ENCODE measurements around the gene ZNF560.
"Not testable (repeated sequence)": the region's sequence is repeated elsewhere in the genome, so short reads cannot be mapped to it uniquely, and the experiment has no call there.

The ZNF560 gene

GRCh38 chr19:9498183-9498902, at the start of gene ZNF560:
ZNF560 (minus strand) TSS chr19:9498616; CDS start chr19:9475313, 23,303 bp downstream.
- DNase-seq (ENCODE audit: low spot score), result peak; percentile 31

DNA sequence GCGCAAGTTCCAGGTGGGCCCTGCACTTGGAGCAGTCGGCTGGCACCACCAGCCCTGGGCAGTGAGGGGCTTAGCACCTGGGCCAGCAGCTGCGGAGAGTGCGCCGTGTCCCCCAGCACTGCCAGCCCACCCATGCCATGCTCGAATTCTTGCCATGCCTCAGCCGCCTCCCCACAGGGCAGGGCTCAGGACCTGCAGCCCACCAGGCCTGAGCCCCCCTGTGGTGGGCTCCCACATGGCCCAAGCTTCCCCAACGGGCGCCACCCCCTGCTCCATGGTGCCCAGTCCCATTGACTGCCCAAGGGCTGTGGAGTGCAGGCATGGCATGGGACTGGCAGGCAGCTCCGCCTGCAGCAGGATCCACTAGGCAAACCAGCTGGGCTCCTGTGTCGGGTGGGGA, 49.5 kb upstream of the ZNF560 start:
- DNase-seq (ENCODE audit: low spot score), result no peak

DNA sequence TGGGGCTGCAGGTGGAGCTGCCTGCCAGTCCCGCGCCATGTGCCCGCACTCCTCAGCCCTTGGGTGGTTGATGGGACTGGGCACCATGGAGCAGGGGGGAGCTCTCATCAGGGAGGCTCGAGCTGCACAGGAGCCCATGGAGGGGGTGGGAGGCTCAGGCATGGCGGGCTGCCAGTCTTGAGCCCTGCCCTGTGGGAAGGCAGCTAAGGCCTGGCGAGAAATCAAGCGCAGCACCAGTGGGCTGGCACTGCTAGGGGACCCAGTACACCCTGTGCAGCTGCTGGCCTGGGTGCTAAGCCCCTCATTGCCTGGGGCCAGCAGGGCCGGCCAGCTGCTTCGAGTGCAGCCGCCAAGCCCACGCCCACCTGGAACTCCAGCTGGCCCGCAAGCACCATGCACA, 42.9 kb upstream of the ZNF560 start:
- not testable (repeated sequence) for DNase-seq (ENCODE audit: low spot score)

DNA sequence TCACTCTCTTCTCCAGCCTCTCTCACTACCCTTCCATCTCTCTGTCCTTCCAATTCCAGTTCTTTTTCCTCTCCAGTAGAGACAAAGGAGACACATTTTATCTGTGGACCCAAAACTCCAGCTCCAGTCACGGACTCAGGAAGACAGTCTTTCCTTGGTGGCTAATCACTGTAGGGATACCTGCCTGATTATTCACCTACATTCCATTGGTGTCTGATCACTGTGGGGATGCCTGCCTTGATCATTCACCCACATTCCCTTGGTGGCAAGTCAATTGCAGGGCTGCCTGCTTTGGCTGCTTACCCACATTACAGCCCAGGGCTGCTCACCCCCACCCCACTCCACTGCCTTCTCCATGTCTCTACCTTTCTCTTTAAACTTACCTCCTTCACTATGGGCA, 41.5 kb upstream of the ZNF560 start:
- DNase-seq (ENCODE audit: low spot score), result not testable (repeated sequence)

- DNase-seq (ENCODE audit: low spot score), result not testable (repeated sequence)
Observed at GRCh38 chr19:9539201-9539600, 40.8 kb upstream of the ZNF560 start.

- DNase-seq (ENCODE audit: low spot score), result peak; percentile 93
Observed at GRCh38 chr19:9538183-9539058, 40.0 kb upstream of the ZNF560 start, which contains the start of gene ZNF426. ZNF426 (minus strand) TSS chr19:9538645; CDS start chr19:9536232, 2,413 bp downstream.

GRCh38 chr19:9535934-9536333, 37.5 kb upstream of the ZNF560 start:
- DNase-seq (ENCODE audit: low spot score), result no peak

DNA sequence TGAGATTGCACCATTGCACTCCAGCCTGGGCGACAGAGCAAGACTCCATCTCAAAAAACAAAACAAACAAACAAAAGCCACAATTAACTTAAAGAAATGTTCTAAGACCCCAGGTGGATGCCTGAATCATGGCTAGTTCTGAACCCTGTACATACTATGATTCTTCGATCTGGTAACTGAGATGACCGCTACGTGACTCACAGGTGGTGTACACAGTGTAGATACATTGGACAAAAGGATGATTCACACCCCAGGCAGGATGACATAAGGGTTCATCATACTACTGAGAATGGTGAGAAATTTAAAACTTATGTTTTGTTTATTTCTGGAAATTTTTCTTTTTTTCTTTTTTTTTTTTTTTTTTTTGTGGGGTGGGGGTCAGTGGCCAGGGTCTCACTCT, 33.5 kb upstream of the ZNF560 start:
- DNase-seq (ENCODE audit: low spot score), result no peak

DNA sequence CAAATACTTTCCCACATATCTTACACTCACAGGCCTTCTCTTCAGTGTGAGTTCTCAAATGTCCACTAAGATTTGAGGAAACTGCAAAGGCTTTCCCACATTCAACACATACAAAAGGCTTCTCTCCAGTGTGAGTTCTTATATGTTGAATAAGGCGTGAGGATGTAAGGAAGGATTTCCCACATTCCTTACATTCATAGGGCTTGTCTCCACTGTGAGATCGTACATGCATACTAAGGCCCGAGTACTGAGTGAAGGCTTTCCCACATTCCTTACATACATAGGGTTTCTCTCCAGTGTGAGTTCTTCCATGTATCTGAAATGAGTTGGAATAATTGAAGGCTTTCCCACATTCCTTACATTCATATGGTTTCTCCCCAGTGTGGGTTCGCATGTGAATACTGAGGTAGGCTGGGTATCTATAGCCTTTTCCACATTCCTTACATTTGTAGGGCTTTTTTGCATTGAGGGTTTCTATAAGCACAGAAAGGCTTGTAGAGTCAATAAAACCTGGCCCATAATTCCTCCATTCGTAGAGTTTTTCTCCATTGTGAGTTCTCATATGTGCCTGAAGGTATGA, 30.4 kb upstream of the ZNF560 start:
- DNase-seq (ENCODE audit: low spot score), result no peak

GRCh38 chr19:9523885-9524474, 25.6 kb upstream of the ZNF560 start:
- DNase-seq (ENCODE audit: low spot score), result no peak

GRCh38 chr19:9507285-9507684, 8.9 kb upstream of the ZNF560 start:
- no peak for DNase-seq (ENCODE audit: low spot score)

GRCh38 chr19:9500796-9501195, 2.4 kb upstream of the ZNF560 start:
- no peak for DNase-seq (ENCODE audit: low spot score)

DNA sequence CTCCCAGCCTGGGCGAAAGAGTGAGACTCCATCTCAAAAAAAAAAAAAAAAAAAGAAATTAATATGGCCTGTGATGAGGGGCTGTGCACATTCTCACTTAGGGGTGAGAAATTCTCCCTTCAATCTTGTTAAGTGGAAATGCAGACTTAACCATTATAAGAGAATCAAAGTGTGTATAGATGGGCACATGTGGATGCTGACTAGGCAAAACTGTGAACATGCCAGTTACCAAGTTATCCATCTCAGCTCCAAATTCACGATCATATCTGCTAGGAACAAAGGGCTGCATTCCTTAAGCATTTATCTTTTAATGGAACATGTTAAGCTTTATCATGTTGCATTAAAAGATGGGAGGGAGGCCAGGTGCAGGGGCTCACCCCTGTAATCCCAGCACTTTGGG, 4.3 kb downstream of the ZNF560 start:
- DNase-seq (ENCODE audit: low spot score), result no peak

DNA sequence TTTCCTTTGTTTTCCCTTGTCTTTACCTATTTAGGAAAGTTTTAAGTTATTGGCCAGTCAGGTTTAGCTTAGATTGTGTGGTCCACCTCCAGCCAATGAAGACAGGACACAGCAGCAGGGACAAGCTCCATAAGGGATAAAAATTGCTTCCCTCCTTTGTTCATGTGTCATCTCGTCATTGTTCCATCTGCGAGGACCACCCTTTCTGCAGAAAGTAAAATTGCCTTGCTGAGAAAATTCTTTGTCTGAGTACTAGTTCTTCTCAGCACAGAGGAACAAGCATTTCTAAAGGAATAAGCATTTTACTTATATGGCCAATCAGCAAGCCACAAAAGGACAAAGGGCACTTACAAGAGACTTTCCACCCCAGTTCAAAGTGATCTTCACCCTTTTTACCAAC, 11.4 kb downstream of the ZNF560 start:
- no peak for DNase-seq (ENCODE audit: low spot score)

GRCh38 chr19:9485140-9485539, 13.3 kb downstream of the ZNF560 start:
- no peak for DNase-seq (ENCODE audit: low spot score)

DNA sequence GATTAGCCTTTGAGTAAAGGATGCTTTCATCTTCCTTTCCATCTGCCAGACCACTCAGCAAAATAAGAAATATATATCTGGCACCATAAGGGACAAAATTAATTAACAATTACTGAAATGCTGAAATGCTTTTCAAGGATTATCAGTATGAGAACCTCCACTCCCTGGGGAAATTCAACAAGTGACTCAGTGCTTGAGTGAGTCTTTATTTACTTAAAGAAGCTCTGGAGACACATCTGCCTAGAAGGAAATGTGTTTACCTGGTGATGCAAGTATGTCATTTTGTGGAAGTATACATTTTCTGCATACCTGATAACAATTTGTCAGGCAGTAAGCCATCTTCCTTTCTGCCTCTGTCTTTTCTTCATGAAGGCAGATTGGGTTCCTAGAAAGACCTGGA, 23.4 kb downstream of the ZNF560 start:
- DNase-seq (ENCODE audit: low spot score), result peak; percentile 44

DNA sequence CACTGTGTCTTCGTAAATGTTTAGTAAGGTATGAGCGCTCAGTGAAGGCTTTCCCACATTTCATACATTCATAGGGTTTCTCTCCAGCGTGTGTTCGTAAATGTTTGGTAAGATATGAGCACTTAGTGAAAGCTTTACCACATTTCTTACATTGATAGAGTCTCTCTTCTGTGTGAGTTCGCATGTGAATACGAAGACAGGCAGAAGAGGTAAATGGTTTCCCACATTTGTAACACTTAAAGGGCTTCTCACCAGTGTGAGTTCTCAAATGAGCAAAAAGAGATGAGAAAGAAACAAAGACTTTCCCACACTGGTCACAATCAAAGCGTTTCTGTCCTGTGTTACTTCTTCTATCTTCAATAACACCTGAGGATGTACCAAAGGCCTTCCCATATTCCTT, 31.3 kb downstream of the ZNF560 start:
- no peak for DNase-seq (ENCODE audit: low spot score)

GRCh38 chr19:9461938-9462337, 36.5 kb downstream of the ZNF560 start:
- DNase-seq (ENCODE audit: low spot score), result no peak

DNA sequence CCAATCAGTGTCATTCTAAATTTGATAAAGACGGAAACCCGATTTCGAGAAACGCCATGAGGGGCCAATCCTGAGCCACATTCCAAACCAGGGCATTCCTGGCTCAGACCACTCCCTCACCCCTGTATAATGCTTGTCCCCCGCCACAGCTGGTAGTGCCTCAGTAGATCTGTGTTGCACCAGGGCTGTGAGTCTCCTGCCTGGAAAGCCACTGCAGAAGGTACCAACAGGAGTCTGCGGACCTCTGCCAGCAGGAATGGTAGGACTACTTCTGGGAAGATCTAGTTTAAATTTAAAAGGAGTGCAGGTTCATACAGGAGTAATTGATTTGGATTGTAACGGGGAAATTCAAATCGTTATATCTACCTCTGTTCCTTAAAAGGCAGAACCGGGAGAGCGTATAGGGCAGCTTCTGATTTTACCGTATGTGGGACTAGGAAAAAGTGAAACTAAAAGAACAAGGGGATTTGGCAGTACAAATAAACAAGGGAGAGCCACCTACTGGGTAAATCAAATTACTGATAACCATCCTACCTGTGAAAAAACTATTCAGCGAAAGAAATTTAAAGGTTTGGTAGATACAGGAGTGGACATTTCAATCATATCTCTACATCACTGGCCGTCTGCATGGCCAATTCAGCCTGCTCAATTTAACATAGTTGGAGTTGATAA, 42.3 kb downstream of the ZNF560 start:
- no peak for DNase-seq (ENCODE audit: low spot score)

GRCh38 chr19:9453953-9454352, 44.5 kb downstream of the ZNF560 start:
- no peak for DNase-seq (ENCODE audit: low spot score)

GRCh38 chr19:9445037-9445436, 53.4 kb downstream of the ZNF560 start:
- DNase-seq (ENCODE audit: low spot score), result no peak

DNA sequence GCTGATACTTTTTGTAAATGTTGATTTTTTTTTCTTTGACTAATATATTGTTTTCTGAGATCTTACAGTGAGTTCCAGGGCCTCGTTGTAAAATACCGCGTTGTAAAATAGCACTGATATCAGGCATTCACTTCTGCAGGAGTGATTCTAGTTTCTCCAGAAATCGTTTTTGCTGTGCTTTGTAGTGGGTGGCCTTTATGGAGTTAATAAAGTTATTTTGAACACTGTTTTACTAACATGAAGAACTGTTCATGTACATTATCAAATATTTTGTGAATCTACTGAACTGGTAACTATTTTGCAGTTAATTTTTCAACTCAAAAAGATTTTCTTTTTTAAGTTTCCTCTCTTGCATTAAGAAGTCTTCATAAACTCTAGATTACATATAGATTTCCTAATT, 62.1 kb downstream of the ZNF560 start:
- no peak for DNase-seq (ENCODE audit: low spot score)
